SHP77 treated with DMSO at 0.1 percent for 48 hours (cell line): ENCODE results near the gene TEX2.
A peak's percentile ranks its signal among the peaks of the same experiment; 100 is the strongest.
"Not testable (repeated sequence)": the region's sequence is repeated elsewhere in the genome, so short reads cannot be mapped to it uniquely, and the experiment has no call there.

Source experiments
- DNase-seq: peaks from one replicate; lab custom pipeline; 2025; lab: John Stamatoyannopoulos, UW

The TEX2 gene

DNA sequence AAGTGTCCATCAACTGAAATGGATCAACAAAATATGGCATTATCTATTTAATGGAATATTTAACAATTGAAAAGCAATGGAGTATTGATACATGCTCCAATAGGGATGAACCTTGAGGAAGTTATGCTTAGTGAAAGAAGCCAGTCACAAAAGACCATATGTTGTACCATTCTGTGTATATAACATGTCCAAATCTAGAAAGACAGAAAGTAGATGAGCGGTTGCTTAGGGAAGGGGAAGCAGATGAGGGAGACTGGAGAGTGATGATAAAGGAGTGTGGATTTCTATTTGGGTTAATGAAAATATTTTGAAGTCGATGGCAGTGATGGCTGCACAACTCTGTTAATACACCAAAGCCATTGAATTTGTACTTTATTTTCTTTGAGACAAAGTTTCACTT, 124.6 kb downstream of the TEX2 start:
- no peak for DNase-seq

DNA sequence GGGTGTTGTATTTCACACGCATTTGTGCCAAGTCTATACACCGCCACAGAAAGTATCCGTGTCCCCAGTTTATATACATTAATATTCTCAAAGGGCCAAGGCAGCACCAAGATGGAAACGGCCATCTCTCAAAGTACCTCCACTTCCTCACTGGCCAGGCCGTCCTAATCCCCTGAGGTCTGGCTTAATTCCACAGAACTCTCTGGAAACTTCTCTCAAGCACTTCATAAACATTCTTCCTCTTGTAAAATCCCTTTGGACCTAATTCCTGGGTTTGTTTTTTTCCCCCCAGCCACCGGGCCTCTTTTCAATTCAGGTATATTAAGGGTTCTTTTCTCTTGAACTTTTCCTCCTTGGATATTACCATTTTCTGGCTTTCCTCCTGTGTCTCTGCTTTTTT, 128.1 kb downstream of the TEX2 start:
- no peak for DNase-seq

DNA sequence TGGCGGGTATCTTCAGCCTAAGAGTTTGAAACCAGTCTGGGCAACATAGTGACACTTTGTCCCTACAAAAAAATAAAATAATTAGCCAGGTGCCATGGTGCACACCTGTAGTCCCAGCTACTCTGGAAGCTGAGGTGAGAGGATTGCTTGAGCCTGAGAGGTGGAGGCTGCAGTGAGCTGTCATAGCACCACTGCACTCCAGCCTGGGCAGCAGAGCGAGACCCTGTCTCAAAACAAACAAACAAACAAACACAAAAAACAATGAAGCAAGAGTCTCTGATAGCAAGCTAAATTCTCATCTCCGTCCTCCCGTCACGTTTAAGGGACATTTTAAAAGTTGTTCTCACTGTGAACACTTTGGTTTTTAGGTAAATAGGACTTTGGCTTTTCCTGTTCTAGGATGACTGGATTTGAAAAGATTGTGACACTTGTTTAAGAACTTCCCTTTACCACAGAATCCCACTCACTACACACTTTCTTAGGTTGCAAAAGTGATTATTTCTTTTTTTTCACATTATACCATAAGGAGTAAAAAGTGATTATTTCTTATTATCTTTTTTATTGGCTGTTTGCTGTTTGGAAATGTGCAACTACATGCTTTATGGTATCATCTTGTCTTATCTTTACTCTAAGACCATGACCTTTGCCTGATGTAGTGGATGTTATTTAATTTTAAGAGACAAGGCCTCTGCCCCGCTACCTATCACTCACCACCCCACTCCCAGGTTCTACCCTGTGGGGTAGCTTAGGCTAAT, 128.7 kb downstream of the TEX2 start:
- DNase-seq, result no peak

DNA sequence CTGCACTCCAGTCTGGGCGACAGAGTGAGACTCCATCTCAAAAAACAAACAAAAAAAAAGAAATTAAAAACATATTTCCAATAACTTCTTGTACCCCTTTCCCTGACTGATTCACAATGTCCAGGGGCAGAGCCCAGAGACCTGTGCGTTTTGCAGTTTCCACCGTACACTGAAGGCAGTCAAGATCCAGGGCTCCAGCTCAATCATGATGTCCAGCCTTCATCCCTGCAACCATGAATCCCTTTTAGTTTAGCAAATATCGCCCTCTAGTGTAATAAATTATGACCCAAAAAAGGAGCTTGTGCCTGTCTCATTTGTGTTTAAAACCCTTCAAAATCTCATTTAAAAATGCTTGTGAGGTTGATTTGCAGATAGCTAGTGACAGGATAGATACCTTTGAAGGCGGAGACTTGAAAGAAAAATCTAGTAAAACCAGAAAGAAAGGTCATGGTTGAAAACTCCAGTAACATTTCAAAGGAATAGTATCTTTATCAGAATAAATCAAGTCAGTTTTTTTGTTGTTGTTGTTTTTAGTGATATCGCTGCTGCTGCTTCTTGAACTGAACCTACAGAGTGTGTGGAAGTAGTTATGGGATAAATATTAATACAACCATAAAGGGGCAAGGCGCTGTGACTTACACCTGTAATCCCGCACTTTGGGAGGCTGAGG, 129.4 kb downstream of the TEX2 start:
- peak; percentile 55 for DNase-seq

DNA sequence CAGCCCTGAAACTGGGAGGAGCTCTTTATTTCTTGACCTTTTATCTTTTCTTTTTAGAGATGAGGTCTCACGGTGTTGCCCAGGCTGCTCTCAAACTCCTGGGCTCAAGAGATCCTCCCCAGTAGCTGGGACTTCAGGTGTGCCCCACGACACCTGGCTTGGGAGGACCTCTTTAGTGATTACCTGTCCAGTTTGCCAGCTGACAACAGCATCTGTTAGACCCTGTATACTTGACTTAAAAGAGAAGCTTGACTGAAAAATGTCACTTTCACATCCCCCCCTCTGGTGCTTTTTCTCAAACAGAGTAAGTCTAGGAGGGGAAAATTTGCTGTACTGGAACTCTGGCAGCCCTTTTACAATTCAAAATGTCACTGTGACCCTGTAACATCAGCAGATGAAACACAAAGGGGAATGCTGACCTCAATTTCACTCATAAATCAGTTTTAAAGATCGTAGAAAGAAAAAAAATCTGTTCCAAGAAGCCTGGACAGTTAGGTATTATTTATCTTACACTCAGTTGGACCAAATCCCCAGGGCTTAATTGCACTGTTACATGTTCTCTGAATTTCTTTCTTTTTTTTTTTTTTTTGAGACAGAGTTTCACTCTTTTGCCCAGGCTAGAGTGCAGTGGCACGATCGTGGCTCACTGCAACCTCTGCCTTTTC, 131.3 kb downstream of the TEX2 start:
- DNase-seq, result no peak

DNA sequence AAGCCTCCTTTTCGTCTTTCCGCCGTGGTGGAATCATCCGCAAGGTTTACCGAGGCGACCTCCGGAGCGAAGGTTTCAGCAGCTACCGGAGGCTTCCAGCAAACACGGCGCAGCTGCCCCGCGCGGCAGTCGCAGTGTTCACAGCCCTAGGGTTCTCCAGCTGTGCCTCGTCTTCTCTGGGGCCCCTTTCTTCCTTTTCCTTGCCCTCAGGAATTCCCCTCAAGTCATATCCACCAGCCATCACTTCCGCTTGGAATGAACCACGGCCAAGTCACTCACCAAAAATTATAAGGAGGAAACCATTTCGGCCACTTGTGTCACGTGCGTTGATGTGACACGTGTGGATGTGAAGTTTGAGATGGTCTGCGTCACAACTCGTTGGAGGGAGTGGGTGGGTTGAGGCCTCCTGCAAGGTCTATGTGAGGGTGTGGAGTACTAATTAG, 132.5 kb downstream of the TEX2 start:
- peak; percentile 49 for DNase-seq

DNA sequence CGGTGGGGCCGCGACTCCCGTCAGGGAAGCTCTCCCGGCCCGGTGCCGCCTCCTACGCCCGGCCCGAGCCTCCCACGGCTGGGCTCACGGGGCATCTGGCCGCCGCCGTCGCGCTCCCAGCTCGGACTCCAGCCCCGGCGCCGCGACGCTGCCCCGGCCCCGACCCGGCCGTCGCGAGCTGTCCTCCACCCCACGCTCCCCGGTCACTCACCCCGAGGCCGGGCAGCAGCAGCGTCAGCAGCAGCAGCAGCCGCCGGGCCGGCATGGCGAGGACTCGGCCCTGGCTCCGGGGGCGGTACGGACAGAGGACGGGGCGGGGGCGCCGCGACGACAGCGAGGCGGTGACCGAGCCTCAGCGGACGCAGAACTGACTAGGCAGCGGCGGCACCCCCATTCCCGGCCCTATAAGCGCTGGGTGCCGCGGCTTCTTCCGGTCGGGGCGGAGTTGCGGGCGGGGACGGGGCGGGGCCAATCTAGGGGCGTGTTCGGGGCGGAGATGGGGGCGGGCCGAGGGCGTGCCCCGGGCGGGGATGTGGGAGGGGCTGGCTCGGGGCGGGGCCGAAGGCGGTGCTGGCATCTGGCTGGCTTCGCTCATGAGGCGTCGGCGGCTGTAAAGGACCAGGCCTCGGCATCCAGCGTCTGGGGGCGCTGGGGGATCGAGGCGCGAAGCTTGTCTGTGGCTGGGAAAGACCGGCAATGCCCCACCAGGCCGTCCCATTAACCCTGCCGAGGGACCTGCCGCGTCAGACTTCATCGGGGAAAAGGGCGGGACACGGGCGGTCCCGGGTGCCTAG, 133.1 kb downstream of the TEX2 start, which contains the start of gene ERN1:
Gene ERN1, minus strand, starts transcription at position 380 of the 794 bp plus-strand sequence. Its CDS starts 115 bp downstream, at position 265.
- DNase-seq, result peak; percentile 55

DNA sequence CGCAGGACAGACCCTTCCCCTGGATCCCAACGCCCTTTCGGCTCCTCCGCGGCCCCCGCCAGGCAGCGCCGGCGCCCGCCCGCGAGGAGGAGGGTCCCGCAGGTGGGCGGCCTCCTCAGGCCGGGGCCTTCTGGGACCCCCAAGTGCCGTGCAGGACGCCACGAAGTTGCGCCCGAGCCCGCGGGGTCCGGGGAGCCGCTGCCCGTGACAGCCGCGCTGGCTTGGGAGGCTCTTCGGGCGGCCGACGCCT, 133.6 kb downstream of the TEX2 start:
- no peak for DNase-seq

DNA sequence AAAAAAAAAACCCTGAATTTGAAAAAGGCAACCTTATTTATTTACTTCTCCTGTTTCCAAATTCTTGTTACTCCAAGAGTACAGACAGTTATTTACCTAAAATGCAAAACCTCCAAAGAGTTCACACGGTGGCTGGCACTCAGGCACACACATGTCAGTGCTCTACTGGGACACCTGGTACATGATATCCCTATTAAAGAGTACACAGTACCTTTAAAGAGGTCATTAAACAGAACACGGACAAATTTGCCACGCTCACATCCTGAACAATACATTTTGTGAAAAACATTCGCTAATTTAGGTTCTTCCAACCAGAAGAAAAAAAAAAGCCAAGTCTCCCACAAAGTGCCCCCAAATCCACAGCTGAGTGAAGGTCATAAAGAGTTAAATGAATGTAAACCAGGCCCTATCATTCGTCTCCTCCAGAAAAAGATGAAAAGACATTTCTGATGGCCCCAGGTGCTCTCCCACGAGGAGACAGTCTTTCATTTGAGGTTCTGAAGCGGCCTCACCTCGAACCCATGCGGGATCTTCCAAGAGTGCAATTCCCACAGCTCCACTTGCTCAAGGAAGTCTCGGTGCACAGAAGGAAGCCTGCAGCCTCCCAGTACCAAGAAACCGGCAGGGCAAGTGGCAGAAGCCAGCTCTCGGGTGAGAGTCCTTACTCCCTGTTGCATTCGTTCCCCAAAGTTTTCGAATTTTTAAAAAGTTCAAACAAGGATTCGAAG, 134.1 kb downstream of the TEX2 start:
- DNase-seq, result no peak

DNA sequence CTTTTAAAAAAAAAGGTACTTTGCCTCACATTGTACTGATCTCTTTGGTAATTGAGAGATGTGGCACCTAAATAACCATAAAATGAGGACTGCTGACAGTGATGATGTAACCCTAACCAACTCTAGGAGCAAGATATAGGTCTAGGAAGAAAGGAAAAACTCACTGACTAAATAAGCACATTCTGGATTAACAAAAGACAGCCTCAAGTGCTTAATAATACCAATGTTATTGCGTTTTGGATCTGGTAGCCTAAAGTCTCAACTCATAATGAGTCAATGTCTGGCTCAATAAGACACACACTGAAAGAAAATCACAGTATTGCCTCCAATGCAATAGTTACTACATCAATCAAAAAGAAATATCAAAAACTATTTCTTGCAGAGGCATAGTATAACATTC, 136.1 kb downstream of the TEX2 start:
- no peak for DNase-seq

DNA sequence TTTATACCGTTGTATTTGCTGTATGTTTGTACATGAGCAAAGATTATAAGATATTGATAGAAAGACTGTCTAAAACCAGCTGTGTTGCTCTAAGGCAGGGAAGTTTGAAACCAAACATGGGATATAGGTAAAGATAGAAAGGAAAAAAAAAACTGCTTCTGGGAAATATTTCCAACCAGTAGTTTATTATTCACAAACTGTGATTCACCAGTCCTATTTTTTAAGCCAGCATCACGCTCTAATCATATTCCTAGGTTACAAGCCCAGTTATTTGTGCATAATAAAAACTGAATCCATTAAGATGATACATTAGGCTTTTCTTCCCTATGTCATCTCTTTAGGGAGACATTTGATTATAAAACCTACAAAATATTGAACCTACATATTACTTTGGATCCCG, 137.1 kb downstream of the TEX2 start:
- no peak for DNase-seq

DNA sequence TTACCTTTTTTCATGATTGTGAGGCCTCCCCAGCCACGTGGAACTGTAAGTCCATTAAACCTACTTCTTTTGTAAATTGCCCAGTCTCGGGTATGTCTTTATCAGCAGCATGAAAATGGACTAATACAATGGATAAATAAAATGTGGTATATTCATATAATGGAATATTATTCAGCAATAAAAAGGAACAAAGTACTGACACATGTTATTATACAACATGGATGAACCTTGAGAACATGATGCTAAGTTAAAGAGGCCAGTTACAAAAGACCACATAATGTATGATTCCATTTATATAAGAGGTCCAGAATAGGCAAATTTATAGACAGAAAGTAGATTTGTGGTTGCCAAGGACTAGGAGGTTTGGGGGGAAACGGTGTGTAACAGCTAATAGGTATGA, 138.5 kb downstream of the TEX2 start:
- DNase-seq, result no peak

DNA sequence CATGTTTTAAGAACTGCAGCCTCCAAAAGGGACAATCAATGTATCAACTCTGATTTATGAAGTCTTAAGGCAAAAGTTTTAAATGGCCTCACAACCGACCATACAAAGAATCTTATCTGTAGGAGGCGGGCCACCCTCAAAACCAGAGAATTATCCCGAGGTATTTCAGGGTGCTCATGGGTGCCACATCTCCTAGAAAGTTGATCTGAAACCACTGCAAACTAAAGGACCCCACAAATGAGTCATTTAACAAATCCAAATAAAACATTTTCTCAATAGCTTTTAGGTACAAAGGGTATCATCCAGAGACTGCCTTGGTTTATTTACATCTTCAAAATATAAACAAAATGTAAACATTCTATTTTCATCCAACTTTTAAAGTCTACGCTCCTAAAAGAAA, 139.9 kb downstream of the TEX2 start:
- DNase-seq, result no peak

DNA sequence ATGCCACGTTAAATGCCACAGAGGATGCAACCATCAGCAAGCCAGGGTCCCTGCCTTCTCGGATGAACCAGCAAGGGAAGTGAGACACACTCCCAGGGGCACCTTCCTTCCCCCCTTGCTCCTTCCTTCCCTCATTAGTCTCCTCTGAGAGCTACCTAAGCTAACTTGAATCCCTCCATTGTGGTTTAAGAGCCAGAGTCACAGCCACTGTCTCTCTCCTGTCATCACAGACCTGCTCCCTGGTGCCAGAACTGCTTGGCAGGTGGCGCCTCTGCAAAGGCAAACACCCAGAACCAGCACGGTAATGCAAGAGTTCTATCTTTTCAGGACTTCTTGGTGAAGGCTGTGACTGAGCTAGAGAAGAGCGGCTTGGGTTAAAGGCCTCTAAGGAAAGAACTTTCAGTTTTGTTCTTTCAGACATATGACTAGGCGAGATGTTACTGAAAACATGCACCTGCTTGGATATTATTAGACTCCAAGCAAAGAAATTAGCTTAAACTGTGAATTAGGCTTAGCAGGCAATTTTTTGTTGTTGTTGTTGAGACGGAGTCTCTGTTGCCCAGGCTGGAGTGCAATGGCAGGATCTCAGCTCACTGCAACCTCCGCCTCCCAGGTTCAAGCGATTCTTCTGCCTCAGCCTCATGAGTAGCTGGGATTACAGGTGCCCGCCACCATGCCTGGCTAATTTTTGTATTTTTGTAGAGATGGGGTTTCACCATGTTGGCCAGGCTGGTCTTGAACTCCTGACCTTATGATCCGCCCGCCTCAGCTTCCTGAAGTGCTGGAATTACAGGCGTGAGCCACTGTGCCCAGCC, 141.9 kb downstream of the TEX2 start:
- DNase-seq, result not testable (repeated sequence)

DNA sequence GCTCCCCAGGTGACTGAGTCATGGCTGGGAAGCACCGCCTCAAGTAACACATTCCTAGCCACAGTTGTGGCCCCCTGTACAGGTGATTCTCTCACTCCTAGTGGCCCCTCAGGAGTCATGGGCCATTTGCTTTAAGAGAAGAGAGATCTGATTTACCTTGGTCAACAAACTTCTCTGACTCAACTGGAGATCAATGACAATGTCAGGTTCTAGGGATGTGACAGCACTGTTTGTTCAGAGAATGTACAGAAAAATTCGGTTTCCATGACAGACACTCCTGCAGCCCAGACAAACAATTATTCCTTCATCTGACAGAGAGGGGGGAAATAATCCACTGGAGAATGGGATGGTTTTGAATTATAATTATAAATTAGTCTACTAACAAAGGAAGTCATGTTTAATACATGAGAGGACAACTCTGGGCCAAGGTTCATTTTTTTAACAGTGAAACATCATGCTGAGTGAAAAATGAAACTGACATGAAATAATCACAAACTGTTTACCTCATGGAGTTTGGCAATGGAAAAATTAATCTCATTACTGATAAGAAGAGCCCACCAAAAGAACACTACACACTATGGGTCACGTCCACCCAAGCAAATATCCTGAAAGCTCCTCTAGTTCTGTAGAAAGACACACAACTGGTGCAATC, 142.8 kb downstream of the TEX2 start:
- DNase-seq, result no peak

DNA sequence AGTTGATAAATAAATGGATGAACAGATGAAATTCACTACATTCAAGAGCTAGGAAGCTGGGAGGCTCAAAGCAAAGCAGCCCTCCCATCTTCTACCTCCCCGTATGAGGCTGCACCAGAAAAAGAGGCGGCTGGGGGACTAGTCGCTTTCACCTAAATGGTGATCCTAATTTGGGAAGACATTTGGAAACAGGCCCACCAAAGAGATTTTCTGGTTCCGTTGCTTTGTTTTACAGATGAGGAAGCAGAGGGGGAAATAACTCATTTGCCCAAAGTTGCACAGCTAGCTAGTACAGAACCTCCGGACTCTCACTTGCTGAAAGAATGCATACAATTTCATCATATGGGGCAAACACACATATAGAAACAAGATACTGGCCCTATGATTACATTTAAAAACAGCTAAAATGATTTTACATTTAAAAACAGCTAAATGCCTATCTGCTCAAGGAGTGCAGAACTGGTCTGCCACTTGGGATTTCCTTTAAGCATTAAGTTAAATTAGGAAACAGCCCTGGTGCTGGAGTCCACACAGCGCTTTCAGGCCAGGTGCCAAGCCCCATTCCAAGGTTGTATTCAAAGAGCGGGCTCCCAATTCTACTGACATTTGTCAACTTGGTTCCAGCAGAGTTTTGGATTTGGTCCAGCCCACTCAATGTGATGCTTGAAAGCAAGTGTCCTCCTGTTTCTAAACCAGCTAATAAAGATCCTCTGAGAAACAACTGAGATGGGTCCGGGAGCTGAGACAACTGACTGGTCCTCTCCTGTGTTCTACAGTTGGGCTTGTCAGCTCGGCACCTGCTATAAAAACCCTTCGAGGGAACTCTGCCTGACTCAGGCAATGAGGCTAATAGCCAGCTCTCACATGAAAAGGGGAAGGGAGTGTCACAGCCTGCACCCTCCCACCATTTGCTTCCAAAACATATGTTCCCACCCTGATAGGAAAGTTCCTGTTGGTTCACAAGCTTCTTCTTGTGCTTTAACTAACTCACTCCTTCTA, 144.8 kb downstream of the TEX2 start:
- DNase-seq, result peak; percentile 20

DNA sequence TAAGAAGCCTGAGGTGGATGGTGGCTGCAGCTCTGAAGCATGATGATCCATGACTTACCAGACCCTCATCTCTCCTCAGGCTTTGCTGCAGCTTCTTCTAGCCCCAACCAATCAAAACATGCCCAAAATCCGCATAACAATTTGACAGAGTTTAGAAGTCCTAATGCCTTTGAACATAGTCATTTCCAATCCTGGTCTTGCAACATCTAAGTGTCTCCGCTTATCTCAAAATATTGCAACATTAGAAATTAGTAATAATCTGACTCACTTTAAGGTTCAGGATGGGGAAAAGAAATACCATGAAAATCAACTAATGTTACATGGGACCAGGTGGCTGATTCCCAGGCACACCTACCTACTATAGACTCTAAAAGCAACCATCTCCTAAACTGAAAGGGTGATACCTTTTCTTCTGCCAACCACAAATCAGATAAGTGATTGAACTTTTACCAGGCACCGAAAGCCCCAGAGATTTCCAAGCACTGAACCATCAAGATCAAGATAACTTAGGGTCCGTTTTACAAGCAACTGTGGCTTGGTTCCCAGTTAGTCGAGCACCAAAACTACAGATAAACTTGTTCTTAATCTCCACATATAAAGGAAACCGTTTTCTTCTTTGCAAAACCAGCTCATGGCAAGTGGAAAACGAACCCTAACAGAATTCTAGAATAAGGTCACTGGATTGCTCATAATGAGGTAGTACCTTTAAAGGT, 147.1 kb downstream of the TEX2 start:
- no peak for DNase-seq

DNA sequence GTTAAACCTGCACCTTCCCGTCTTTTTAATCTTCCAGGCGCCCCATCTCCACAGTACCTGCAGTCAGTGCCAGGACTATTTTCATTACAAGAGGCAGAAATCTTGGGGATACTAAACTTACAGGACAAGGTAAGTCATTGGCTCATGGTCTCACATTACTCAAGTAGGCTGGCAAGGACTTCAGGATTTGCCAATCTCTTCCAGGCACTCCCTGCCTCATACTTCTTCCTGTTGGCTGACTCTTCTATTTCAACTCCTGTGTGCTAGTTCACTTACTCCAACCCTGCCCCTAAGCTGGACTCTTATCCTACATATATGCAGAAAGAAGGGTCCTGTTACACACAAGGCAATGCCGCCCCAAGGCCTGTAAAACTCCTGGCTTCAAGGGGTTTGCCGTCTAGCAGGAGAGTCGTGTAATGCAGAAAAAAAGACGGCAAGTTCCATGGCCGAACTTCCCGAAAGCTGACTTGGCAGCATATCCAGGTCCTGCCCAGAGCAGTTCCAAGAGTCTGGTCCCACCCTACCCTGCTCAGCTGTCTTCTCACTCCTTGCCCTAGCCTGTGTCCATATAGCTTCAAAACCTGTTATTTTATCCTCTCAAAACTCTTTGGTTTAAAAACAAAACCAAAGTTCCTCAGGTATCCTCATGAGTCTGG, 147.9 kb downstream of the TEX2 start:
- DNase-seq, result no peak
